Astrocyte of the spinal cord (primary cell): Measurements from ENCODE around the gene KRT71.
"Not testable (repeated sequence)": the region's sequence is repeated elsewhere in the genome, so short reads cannot be mapped to it uniquely, and the experiment has no call there.

Experiments
- DNase-seq: peaks from one replicate; pipeline ENCODE4 v3.0.0; 2011; ENCODE audit warnings: low read depth, low spot score
- H3K4me3 ChIP-seq: 2 replicates; pipeline ENCODE4 v1.5.1; 2011; ENCODE audit warnings: low read depth, mild to moderate bottlenecking, low read length, moderate library complexity
- CTCF ChIP-seq: IDR thresholded peaks from 2 replicates; pipeline ENCODE4 v1.5.1; 2012; ENCODE audit warnings: low read depth, mild to moderate bottlenecking, low read length, inconsistent platforms
- in situ Hi-C: cut with HindIII; loops from 2 replicates; pipeline ENCODE4 v1.10.0; 2017; ENCODE audit warnings: low sequenced_read_pairs

The KRT71 gene

GRCh38 chr12:52598966-52599365 lies 46.0 kb upstream of the KRT71 start:
- no peak for TF ChIP-seq CTCF
- in situ Hi-C loops: no loop called here
- no peak overlapping the region for H3K4me3 ChIP-seq
- no peak for DNase-seq

- in situ Hi-C loops, DNase-seq, H3K4me3 ChIP-seq: not testable (repeated sequence)
These were observed 41.3 kb upstream of the KRT71 start for GRCh38 chr12:52594237-52594636.

- in situ Hi-C loops: no loop called here
- no peak for TF ChIP-seq CTCF
These were observed 38.6 kb upstream of the KRT71 start for GRCh38 chr12:52591521-52591920.

GRCh38 chr12:52590021-52590420 lies 37.1 kb upstream of the KRT71 start:
- DNase-seq: no peak
- in situ Hi-C loops: no loop called here
- TF ChIP-seq CTCF: no peak
- H3K4me3 ChIP-seq: no peak overlapping the region

More at GRCh38 chr12:52591521-52591920, 38.6 kb upstream of the KRT71 start:
- DNase-seq: no peak
- H3K4me3 ChIP-seq: no peak overlapping the region

GRCh38 chr12:52587563-52587962 lies 34.6 kb upstream of the KRT71 start:
- TF ChIP-seq CTCF: no peak
- in situ Hi-C loops: no loop called here

GRCh38 chr12:52585946-52586345 lies 33.0 kb upstream of the KRT71 start:
- TF ChIP-seq CTCF: no peak

More at GRCh38 chr12:52587563-52587962, 34.6 kb upstream of the KRT71 start:
- H3K4me3 ChIP-seq: no peak overlapping the region
- no peak for DNase-seq

GRCh38 chr12:52585066-52585465 lies 32.1 kb upstream of the KRT71 start:
- no peak for TF ChIP-seq CTCF
- DNase-seq: no peak
- no peak overlapping the region for H3K4me3 ChIP-seq
- in situ Hi-C loops: no loop called here

More at GRCh38 chr12:52585946-52586345, 33.0 kb upstream of the KRT71 start:
- in situ Hi-C loops: no loop called here
- H3K4me3 ChIP-seq: no peak overlapping the region
- no peak for DNase-seq
